HepG2 (cell line): ENCODE measurements around the gene JMJD8. TPM values are rescaled to one million over a fixed set of nuclear protein-coding genes. Genes with fewer than 3 reads are reported as not detected.

Experiments
- CREM ChIP-seq, 2 experiments: sonication (generic) in 1 of 2; formaldehyde crosslinking in 1 of 2; IDR thresholded peaks; 2 replicates each; pipeline versions ENCODE4 v1.4.0 to v1.6.1; 2016 to 2020; ENCODE audit warnings: antibody characterized with exemption in 1 of 2, mild to moderate bottlenecking in 1 of 2, missing genetic modification reagents in 1 of 2
- ELF4 ChIP-seq: sonication (generic); formaldehyde crosslinking; IDR thresholded peaks from 2 replicates; pipeline ENCODE4 v1.5.0; 2020; ENCODE audit warnings: missing genetic modification reagents, mild to moderate bottlenecking, moderate library complexity, borderline replicate concordance
- GMEB2 ChIP-seq: IDR thresholded peaks from 2 replicates; pipeline ENCODE4 v1.6.1; 2016; ENCODE audit warnings: missing biosample characterization, missing genetic modification reagents, low read depth
- ISL2 ChIP-seq: sonication (generic); formaldehyde crosslinking; IDR thresholded peaks from 2 replicates; pipeline ENCODE4 v1.5.0; 2020; ENCODE audit warnings: missing genetic modification reagents
- KLF6 ChIP-seq: IDR thresholded peaks from 2 replicates; pipeline ENCODE4 v1.8.0; 2016; ENCODE audit warnings: missing biosample characterization, missing genetic modification reagents
- MIER3 ChIP-seq: IDR thresholded peaks from 2 replicates; pipeline ENCODE4 v1.6.1; 2016; ENCODE audit warnings: missing compliant biosample characterization, borderline replicate concordance
- RORA ChIP-seq: sonication (generic); formaldehyde crosslinking; IDR thresholded peaks from 2 replicates; pipeline ENCODE4 v1.5.0; 2020; ENCODE audit warnings: mild to moderate bottlenecking, missing genetic modification reagents, moderate library complexity
- SKIL ChIP-seq: sonication (generic); formaldehyde crosslinking; IDR thresholded peaks from 2 replicates; pipeline ENCODE4 v1.8.0; 2022; ENCODE audit warnings: missing genetic modification reagents, mild to moderate bottlenecking, moderate library complexity, borderline replicate concordance
- SMC3 ChIP-seq: IDR thresholded peaks from 2 replicates; pipeline ENCODE4 v1.6.1; 2011; ENCODE audit warnings: low read length, improper control_type of control experiment
- ZBTB25 ChIP-seq: IDR thresholded peaks from 2 replicates; pipeline ENCODE4 v1.6.1; 2018; ENCODE audit warnings: missing genetic modification reagents
- ZNF510 ChIP-seq: sonication (generic); formaldehyde crosslinking; IDR thresholded peaks from 2 replicates; pipeline ENCODE4 v1.4.0; 2020; ENCODE audit warnings: low read depth, mild to moderate bottlenecking, missing genetic modification reagents
- ZNF710 ChIP-seq: sonication (generic); formaldehyde crosslinking; IDR thresholded peaks from 2 replicates; pipeline ENCODE4 v1.5.0; 2020; ENCODE audit warnings: mild to moderate bottlenecking, missing genetic modification reagents, borderline replicate concordance
- ZNF773 ChIP-seq: sonication (generic); formaldehyde crosslinking; IDR thresholded peaks from 2 replicates; pipeline ENCODE4 v1.4.0; 2020; ENCODE audit warnings: missing genetic modification reagents, borderline replicate concordance
- polyA plus RNA-seq, 8 experiments: library from polyadenylated mRNA; depleted of rRNA in 3 of 8; stranded (reverse) in 7 of 8; unstranded in 1 of 8; fragments of >200 nt; fragmentation: Illumina TruSeq in 4 of 8; extraction: Trizol in 4 of 8; gene quantifications; 2 replicates each; pipeline versions ENCODE4 v1.2.1 to v1.2.3, GENCODE V29; 2011 to 2016; ENCODE audit warnings: low read depth in 4 of 8, missing spikeins in 1 of 8, mixed read lengths in 1 of 8; ENCODE audit not compliant: insufficient read depth in 1 of 8
- total RNA-seq, 5 experiments: library from RNA; depleted of rRNA; stranded (reverse); fragments of >200 nt; fragmentation: Illumina TruSeq; extraction: Trizol; gene quantifications; 2 replicates each; pipeline ENCODE4 v1.2.3, GENCODE V29; 2016; ENCODE audit warnings: low read depth in 1 of 5

The JMJD8 gene
- total and polyA plus RNA-seq, 2 of the 13 experiments (the other 11 are each of a cell fraction or from before 2014, with no cell fraction given): 2.6 to 11.8 TPM

GRCh38 chr16:642189-643049 is 41.7 kb downstream of the JMJD8 start (continued):
- 0 out of 2 replicates have a peak, but pooled peaks have one; percentile 30 for TF ChIP-seq ZBTB25 (CRISPR knock-in tag)
- TF ChIP-seq RORA: no peak
- no peak for TF ChIP-seq CREM (IDR thresholded peaks at IDR 0.05)
- TF ChIP-seq CREM (CRISPR knock-in tag; IDR thresholded peaks at IDR 0.05): no peak
- TF ChIP-seq SKIL (CRISPR knock-in tag): no peak; the same call in 1 of the 2 replicates
- TF ChIP-seq KLF6: no peak
- 0 out of 2 replicates have a peak, but pooled peaks have one; percentile 52 for TF ChIP-seq ZNF710
- TF ChIP-seq SMC3: no peak
- TF ChIP-seq ZNF510 (CRISPR knock-in tag): no peak
- TF ChIP-seq MIER3 (CRISPR knock-in tag): no peak
- no peak for TF ChIP-seq ELF4 (CRISPR knock-in tag)
- no peak for TF ChIP-seq ISL2 (CRISPR knock-in tag)
- peak; percentile 76; the same call in 1 of the 2 replicates for TF ChIP-seq ZNF773 (CRISPR knock-in tag)
- no peak for TF ChIP-seq GMEB2 (CRISPR knock-in tag)
